Endothelial cell of umbilical vein (primary cell): Measurements from ENCODE around the gene PKN1.
A peak's percentile ranks its signal among the peaks of the same experiment; 100 is the strongest.

Experiments used
- EZH2 ChIP-seq: IDR thresholded peaks from 2 replicates; pipeline ENCODE4 v1.6.1; 2012; ENCODE audit warnings: borderline replicate concordance, low read depth, mild to moderate bottlenecking, moderate library complexity, low read length, inconsistent platforms; ENCODE audit not compliant: severe bottlenecking
- MYC ChIP-seq: IDR thresholded peaks from one replicate; pipeline ENCODE4 v1.6.1; 2011; ENCODE audit warnings: mild to moderate bottlenecking, low read depth, low read length
- POLR2A ChIP-seq: IDR thresholded peaks from 2 replicates; pipeline ENCODE4 v1.6.1; 2012; ENCODE audit warnings: low read depth, mild to moderate bottlenecking, control low read depth, low read length
- POLR2AphosphoS5 ChIP-seq: IDR thresholded peaks from 2 replicates; pipeline ENCODE4 v1.6.1; 2012; ENCODE audit warnings: low read depth, mild to moderate bottlenecking, control low read depth, low read length, moderate library complexity; ENCODE audit not compliant: insufficient read depth
- TF ChIP-seq, protein P1 (sequence below), 2 donors: IDR thresholded peaks; 1 replicate in 1 of 2; 2 replicates in 1 of 2; pipeline ENCODE4 v1.5.1; 2011; ENCODE audit warnings: low read length in 2 of 2, mild to moderate bottlenecking in 2 of 2, moderate library complexity in 2 of 2, control low read depth in 1 of 2, inconsistent platforms in 1 of 2, low read depth in 1 of 2; ENCODE audit not compliant: insufficient read depth in 1 of 2; ENCODE audit errors: extremely low read depth in 1 of 2

- no peak for TF ChIP-seq POLR2A
- TF ChIP-seq, protein P1, sequence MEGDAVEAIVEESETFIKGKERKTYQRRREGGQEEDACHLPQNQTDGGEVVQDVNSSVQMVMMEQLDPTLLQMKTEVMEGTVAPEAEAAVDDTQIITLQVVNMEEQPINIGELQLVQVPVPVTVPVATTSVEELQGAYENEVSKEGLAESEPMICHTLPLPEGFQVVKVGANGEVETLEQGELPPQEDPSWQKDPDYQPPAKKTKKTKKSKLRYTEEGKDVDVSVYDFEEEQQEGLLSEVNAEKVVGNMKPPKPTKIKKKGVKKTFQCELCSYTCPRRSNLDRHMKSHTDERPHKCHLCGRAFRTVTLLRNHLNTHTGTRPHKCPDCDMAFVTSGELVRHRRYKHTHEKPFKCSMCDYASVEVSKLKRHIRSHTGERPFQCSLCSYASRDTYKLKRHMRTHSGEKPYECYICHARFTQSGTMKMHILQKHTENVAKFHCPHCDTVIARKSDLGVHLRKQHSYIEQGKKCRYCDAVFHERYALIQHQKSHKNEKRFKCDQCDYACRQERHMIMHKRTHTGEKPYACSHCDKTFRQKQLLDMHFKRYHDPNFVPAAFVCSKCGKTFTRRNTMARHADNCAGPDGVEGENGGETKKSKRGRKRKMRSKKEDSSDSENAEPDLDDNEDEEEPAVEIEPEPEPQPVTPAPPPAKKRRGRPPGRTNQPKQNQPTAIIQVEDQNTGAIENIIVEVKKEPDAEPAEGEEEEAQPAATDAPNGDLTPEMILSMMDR (IDR thresholded peaks at IDR 0.05; ENCODE audit: extremely low read depth in 1 of 2, insufficient read depth in 1 of 2, low read depth in 1 of 2, low read length in 2 of 2) = peak; percentile 71 to 83
- TF ChIP-seq EZH2 = no peak
- TF ChIP-seq POLR2AphosphoS5 = no peak
- TF ChIP-seq MYC = no peak
Measured at GRCh38 chr19:14505488-14506239, 72.6 kb downstream of the PKN1 start.
